ENCODE data around the gene IL17REL. TPM values are rescaled to one million over a fixed set of nuclear protein-coding genes. Genes with fewer than 3 reads are reported as not detected.

IL17REL gene
- total and polyA plus RNA-seq, 2 of the 13 experiments (the other 11 are each of a cell fraction or from before 2014, with no cell fraction given) = not detected

DNA sequence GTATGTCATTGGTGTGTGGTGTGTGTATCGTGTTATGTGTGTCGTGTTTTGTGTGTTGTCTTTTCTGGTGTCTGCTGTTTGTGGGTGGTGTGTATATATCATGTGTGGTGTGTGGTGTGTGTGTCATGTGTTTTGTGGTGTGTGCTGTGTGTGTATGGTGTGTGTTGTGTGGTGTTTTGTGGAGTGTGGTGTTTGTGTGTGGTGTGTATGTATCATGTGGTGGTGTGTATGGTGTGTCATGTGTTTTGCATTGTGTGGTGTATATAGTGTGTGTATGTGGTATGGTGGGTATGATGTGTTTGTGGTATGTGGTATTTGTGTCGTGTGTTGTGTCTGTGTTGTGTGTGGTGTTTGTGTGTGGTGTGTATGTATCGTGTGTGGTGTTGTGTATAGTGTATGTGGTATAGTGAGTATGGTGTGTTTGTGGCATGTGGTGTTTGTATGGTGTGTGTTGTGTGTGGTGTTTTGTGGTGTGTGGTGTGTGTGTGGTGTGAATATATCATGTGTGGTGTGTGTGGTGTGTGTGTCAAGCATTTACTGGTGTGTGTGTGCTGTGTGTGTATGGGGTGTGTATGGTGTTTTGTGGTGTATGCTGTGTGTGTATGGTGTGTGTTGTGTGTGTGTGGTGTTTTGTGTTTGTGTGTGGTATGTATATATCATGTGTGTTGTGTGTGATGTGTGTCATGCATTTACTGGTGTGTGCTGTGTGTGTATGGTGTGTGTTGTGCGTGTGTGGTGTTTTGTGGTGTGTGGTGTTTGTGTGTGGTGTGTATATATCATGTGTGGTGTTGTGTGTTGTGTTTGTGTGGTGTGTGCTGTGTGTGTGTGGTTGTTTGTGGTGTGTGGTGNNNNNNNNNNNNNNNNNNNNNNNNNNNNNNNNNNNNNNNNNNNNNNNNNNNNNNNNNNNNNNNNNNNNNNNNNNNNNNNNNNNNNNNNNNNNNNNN, 39.3 kb downstream of the IL17REL start (continued):
- TF ChIP-seq ATF7 (IDR thresholded peaks at IDR 0.05) (0 out of 2 replicates have a peak, but pooled peaks have one; percentile 1), ATF7 (CRISPR knock-in tag; IDR thresholded peaks at IDR 0.05) (no peak), GTF3A (CRISPR knock-in tag; conservative IDR thresholded peaks at IDR 0.05) (no peak), KDM2A (CRISPR knock-in tag; IDR thresholded peaks at IDR 0.05; ENCODE audit: borderline replicate concordance, low read depth) (no peak), POLR2G (IDR thresholded peaks at IDR 0.05; ENCODE audit: low read depth, low read length) (no peak), POLR2AphosphoS2 (IDR thresholded peaks at IDR 0.05; ENCODE audit: low read depth, low read length) (0 out of 2 replicates have a peak, but pooled peaks have one; percentile 8)
- TF ChIP-seq, protein P1, sequence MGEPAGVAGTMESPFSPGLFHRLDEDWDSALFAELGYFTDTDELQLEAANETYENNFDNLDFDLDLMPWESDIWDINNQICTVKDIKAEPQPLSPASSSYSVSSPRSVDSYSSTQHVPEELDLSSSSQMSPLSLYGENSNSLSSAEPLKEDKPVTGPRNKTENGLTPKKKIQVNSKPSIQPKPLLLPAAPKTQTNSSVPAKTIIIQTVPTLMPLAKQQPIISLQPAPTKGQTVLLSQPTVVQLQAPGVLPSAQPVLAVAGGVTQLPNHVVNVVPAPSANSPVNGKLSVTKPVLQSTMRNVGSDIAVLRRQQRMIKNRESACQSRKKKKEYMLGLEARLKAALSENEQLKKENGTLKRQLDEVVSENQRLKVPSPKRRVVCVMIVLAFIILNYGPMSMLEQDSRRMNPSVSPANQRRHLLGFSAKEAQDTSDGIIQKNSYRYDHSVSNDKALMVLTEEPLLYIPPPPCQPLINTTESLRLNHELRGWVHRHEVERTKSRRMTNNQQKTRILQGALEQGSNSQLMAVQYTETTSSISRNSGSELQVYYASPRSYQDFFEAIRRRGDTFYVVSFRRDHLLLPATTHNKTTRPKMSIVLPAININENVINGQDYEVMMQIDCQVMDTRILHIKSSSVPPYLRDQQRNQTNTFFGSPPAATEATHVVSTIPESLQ (CRISPR knock-in tag; conservative IDR thresholded peaks at IDR 0.05) = no peak

DNA sequence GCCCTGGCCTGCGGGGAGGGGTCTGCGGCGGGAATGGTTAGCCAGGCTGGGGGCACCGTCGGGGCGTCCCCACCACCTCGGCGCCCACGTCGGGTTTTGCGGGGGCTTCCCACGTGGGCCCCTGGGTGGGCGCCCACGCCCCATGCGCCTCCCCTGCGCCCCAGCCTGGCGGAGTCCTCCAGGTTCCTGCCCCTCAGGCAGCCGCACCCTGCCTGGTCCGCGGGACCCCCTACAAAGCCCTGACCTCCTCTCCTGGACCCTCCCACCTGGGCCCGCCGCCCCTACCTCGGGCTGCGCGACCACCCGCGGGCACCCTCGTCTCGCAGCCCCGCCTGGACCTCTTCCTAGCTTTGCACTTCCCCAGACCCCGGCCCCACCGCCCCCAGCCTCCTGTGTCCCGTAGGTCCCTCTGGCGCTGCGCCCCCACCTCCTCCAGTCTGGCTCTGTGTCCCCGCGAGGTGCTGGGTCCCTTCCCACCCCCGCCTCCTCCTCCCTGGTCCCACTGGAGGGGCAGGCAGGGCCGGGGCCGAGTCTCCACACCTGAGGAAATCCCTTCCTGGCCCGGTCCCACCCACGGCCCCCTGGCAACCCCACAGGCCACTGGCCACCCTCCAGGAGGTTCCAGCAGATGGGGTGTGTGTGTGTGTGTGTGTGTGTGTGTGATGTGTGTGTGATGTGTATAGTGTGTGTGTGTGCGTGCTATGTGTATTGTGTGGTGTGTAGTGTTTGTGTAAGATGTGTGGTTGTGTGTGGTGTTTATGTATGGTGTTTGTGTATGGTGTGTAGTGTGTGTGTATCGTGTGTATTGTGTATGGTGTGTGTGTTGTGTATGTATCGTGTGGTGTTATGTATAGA, 40.2 kb downstream of the IL17REL start:
- Histone ChIP-seq H3K36me3 (replicated peaks in 1 of 2; ENCODE audit: control insufficient read depth in 1 of 2, insufficient read depth in 2 of 2, low read length in 2 of 2) (no peaks in the 10 kb centered on the region), H3K9me3 (ENCODE audit: low read length) (no peaks in the 10 kb centered on the region), H3K79me2 (ENCODE audit: insufficient read depth, low read length) (no peaks in the 10 kb centered on the region), H3K27me3 (ENCODE audit: control insufficient read depth in 1 of 2, insufficient read depth in 2 of 2, low read length in 2 of 2) (no peaks in the 10 kb centered on the region), H3K9ac (ENCODE audit: insufficient read depth, low read depth, low read length) (0 out of 2 replicates have a peak overlapping the region, but pooled peaks have one; percentile 14), H3K4me1 (ENCODE audit: insufficient read depth, low read length) (peaks cover 60% of the 10 kb centered on the region), H2AFZ (ENCODE audit: low read length) (no peak overlapping the region), H3K4me2 (ENCODE audit: low read depth, low read length) (peak overlapping the region; percentile 79), H3K4me3 (replicated peaks in 1 of 3; ENCODE audit: insufficient read depth in 1 of 3, low read depth in 2 of 3, low read length in 3 of 3) (peak overlapping the region in 1 of 3 experiments; percentile 71; a peak in 1 of 6 replicates), H3K27ac (ENCODE audit: extremely low read length, insufficient read depth, low read length) (no peak overlapping the region), H4K20me1 (ENCODE audit: insufficient read depth, low read length) (no peaks in the 10 kb centered on the region)
- FAIRE-seq (no peak), DNase-seq (ENCODE audit: low spot score) (no peak), ATAC-seq (no peak)
- POLR2A ChIA-PET = interaction anchor here (0.9 to 16.4 kb wide), 4 partner anchors 10 to 39 kb away, joined by 7 to 722 read pairs (median 23); partner anchors contain the start of gene PIM3
- 56% methylated on average over 25 of the region's 45 CpGs for WGBS (ENCODE audit: low lambda C conversion rate)
- intact Hi-C loops (cut with micrococcal nuclease; ENCODE audit: unreplicated experiment) = no loop called here
- CTCF ChIA-PET (ENCODE audit: low intra/inter-chr PET ratio, low total read pairs) = no interaction called here
- BruUV-seq (replicated peaks) = no TSS peak
- in situ Hi-C loops (cut with HindIII; ENCODE audit: extremely low pct_ligation_motif_present, low pct_unique_long_range_greater_than_20kb) = no loop called here
- TF ChIP-seq ZNF557 (CRISPR knock-in tag; IDR thresholded peaks at IDR 0.05) (no peak), ATF7 (IDR thresholded peaks at IDR 0.05) (0 out of 2 replicates have a peak, but pooled peaks have one; percentile 1), ATF7 (CRISPR knock-in tag; IDR thresholded peaks at IDR 0.05) (no peak), FOXA1 (IDR thresholded peaks at IDR 0.05) (peak; percentile 21; the same call in 1 of the 2 replicates), FOXA1 (CRISPR knock-in tag; IDR thresholded peaks at IDR 0.05) (no peak), SMARCE1 (IDR thresholded peaks at IDR 0.05; ENCODE audit: borderline replicate concordance) (no peak)
- TF ChIP-seq, protein P2, sequence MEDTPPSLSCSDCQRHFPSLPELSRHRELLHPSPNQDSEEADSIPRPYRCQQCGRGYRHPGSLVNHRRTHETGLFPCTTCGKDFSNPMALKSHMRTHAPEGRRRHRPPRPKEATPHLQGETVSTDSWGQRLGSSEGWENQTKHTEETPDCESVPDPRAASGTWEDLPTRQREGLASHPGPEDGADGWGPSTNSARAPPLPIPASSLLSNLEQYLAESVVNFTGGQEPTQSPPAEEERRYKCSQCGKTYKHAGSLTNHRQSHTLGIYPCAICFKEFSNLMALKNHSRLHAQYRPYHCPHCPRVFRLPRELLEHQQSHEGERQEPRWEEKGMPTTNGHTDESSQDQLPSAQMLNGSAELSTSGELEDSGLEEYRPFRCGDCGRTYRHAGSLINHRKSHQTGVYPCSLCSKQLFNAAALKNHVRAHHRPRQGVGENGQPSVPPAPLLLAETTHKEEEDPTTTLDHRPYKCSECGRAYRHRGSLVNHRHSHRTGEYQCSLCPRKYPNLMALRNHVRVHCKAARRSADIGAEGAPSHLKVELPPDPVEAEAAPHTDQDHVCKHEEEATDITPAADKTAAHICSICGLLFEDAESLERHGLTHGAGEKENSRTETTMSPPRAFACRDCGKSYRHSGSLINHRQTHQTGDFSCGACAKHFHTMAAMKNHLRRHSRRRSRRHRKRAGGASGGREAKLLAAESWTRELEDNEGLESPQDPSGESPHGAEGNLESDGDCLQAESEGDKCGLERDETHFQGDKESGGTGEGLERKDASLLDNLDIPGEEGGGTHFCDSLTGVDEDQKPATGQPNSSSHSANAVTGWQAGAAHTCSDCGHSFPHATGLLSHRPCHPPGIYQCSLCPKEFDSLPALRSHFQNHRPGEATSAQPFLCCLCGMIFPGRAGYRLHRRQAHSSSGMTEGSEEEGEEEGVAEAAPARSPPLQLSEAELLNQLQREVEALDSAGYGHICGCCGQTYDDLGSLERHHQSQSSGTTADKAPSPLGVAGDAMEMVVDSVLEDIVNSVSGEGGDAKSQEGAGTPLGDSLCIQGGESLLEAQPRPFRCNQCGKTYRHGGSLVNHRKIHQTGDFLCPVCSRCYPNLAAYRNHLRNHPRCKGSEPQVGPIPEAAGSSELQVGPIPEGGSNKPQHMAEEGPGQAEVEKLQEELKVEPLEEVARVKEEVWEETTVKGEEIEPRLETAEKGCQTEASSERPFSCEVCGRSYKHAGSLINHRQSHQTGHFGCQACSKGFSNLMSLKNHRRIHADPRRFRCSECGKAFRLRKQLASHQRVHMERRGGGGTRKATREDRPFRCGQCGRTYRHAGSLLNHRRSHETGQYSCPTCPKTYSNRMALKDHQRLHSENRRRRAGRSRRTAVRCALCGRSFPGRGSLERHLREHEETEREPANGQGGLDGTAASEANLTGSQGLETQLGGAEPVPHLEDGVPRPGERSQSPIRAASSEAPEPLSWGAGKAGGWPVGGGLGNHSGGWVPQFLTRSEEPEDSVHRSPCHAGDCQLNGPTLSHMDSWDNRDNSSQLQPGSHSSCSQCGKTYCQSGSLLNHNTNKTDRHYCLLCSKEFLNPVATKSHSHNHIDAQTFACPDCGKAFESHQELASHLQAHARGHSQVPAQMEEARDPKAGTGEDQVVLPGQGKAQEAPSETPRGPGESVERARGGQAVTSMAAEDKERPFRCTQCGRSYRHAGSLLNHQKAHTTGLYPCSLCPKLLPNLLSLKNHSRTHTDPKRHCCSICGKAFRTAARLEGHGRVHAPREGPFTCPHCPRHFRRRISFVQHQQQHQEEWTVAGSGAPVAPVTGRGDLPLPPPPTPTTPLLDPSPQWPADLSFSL (CRISPR knock-in tag; IDR thresholded peaks at IDR 0.05) = peak; percentile 94; the same call in 1 of the 2 replicates

All from HepG2 (cell line).